Measurements from ENCODE around the gene TRPT1. TPM values are rescaled to one million over a fixed set of nuclear protein-coding genes. Genes with fewer than 3 reads are reported as not detected.
A peak's percentile ranks its signal among the peaks of the same experiment; 100 is the strongest.
"Not testable (repeated sequence)": the region's sequence is repeated elsewhere in the genome, so short reads cannot be mapped to it uniquely, and the experiment has no call there.

The TRPT1 gene
- total and polyA plus RNA-seq, 9 of the 15 experiments (the other 6 are each of a cell fraction or from before 2014, with no cell fraction given): 4.6 to 41.7 (median 23.1) TPM

DNA sequence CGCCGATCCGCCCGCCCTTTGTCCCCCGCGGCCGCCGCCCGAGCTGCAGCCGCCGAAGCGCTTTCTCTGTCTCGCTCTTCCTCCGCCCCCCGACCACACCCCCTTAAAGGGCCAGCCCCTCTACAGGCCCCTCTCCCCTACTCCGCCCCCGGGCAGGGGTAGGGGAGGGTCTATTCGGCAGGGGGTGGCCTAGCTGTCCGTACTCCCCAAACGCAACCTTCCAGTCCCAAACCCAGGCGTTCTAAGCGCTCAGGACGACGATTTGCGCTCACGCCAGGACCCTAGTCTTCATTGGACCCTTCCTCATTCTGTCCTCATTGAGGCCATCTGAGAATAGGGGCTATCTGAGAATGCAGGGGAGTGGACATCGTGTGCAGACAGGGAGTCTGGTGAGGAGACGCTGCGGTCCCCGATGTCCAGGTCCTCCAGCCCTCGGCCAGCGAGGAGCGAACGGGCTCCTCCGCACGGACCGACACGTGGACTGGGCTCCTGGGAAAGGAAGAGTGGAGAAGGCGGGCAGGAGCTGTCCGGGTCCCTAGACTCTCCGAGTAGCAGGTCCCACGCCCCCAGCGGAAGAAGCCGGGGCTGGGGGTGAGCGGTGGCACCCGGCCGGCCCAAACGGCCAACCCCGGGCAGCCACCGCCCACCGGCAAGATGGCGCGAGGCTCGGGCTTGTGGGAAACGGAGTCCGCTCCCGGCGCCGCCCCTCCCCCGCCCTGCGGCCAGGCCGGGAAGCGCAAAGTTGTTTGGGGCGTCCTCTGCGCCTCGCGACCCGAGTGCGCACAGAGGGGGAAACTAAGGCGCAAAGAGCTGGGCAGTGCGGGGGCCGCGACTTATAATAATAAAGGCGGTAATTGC lies 21.1 kb upstream of the TRPT1 start, which contains the start of gene PPP1R14B (continued):
- no peak for TF ChIP-seq POU5F1 (IDR thresholded peaks at IDR 0.05; ENCODE audit: borderline replicate concordance, low read depth, low read length, partially characterized antibody)
- peak; percentile 67; the same call in 1 of the 2 replicates for TF ChIP-seq HDAC2 (IDR thresholded peaks at IDR 0.05)
- TF ChIP-seq, protein P1, sequence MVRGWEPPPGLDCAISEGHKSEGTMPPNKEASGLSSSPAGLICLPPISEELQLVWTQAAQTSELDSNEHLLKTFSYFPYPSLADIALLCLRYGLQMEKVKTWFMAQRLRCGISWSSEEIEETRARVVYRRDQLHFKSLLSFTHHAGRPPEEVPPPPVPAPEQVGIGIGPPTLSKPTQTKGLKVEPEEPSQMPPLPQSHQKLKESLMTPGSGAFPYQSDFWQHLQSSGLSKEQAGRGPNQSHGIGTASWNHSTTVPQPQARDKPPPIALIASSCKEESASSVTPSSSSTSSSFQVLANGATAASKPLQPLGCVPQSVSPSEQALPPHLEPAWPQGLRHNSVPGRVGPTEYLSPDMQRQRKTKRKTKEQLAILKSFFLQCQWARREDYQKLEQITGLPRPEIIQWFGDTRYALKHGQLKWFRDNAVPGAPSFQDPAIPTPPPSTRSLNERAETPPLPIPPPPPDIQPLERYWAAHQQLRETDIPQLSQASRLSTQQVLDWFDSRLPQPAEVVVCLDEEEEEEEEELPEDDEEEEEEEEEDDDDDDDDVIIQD (CRISPR knock-in tag; IDR thresholded peaks at IDR 0.05): 0 out of 2 replicates have a peak, but pooled peaks have one; percentile 42
- TF ChIP-seq ATF1 (CRISPR knock-in tag; IDR thresholded peaks at IDR 0.05): no peak
- peak; percentile 62 for TF ChIP-seq ATF1 (tag; IDR thresholded peaks at IDR 0.05)
- no peak for TF ChIP-seq CREB1 (IDR thresholded peaks at IDR 0.05)
- TF ChIP-seq CREB1 (CRISPR knock-in tag; IDR thresholded peaks at IDR 0.05): peak; percentile 60; the same call in 1 of the 2 replicates

DNA sequence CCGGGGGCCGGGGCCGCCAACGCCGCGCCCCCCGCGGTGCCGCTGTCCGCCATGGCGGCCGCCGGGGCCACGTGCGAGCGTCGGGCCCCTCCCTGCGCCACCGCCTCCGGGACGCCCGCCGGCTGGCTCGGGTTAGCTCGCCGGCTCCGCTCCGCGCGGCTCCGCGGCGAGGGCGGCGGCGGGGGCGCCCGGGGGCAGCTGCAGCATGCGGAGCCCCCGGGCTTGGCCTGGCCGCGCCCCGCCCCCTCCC lies 20.6 kb upstream of the TRPT1 start:
- POLR2A ChIA-PET: interaction anchor here (0.7 to 7.8 kb wide), 8 partner anchors 11 to 1875 kb away, joined by 3 to 58 read pairs (median 6); partner anchors contain the start of genes STIP1 and VEGFB
- in situ Hi-C loops (cut with MboI); BruUV-seq (replicated peaks); H4K20me1 ChIP-seq (replicated peaks; ENCODE audit: control insufficient read depth, insufficient read depth, low read length); H3K27me3 ChIP-seq (ENCODE audit: control insufficient read depth in 2 of 2, insufficient read depth in 2 of 2, low read length in 2 of 2); H2AFZ ChIP-seq (ENCODE audit: low read depth, low read length); H3K9me3 ChIP-seq (replicated peaks; ENCODE audit: control insufficient read depth, insufficient read depth, low read depth, low read length); FAIRE-seq; H3K4me2 ChIP-seq (ENCODE audit: insufficient read depth, low read length); ATAC-seq; H3K9me1 ChIP-seq (ENCODE audit: control insufficient read depth, insufficient read depth, low read length); CTCF ChIA-PET (ENCODE audit: low intra/inter-chr PET ratio); DNase-seq (ENCODE audit: extremely low read depth in 1 of 4, low spot score in 3 of 4): not testable (repeated sequence)
- WGBS (ENCODE audit: insufficient coverage, low coverage, missing lambda C conversion rate): 0% methylated on average over 15 of the region's 43 CpGs
- peak overlapping the region; percentile 98; the same call in 2 of the 3 replicates for H3K27ac ChIP-seq (ENCODE audit: extremely low read depth, low read depth, low read length)
- peak overlapping the region; percentile 98 for H3K4me3 ChIP-seq
- intact Hi-C loops (cut with micrococcal nuclease): loop anchor here (2.0 to 10.0 kb wide), 3 partner anchors 22 to 58 kb away; partner anchors contain the start of genes CATSPERZ, ESRRA and FERMT3
- H3K36me3 ChIP-seq (ENCODE audit: control insufficient read depth, insufficient read depth, low read length): peaks cover 37% of the 10 kb centered on the region
- H3K4me1 ChIP-seq (replicated peaks in 1 of 2; ENCODE audit: control insufficient read depth in 2 of 2, insufficient read depth in 2 of 2, low read length in 2 of 2): peaks cover 41 to 92% of the 10 kb centered on the region in 2 experiments
- peaks cover 50% of the 10 kb centered on the region for H3K79me2 ChIP-seq (ENCODE audit: control insufficient read depth, insufficient read depth, low read length)
- H3K9ac ChIP-seq (ENCODE audit: insufficient read depth in 1 of 2, low read depth in 2 of 2, low read length in 2 of 2): peak overlapping the region; percentile 95 to 98; a peak in 3 of 4 replicates
- peak; percentile 89 for TF ChIP-seq ZNF436 (CRISPR knock-in tag; IDR thresholded peaks at IDR 0.05)
- TF ChIP-seq NONO (IDR thresholded peaks at IDR 0.05; ENCODE audit: low read depth in 2 of 2, low read length in 1 of 2): peak in 1 of 2 experiments; percentile 55; a peak in 1 of 4 replicates
- peak; percentile 26 for TF ChIP-seq CCNT2 (IDR thresholded peaks at IDR 0.05; ENCODE audit: borderline replicate concordance, extremely low read depth, insufficient read length, low read depth, low read length)
- TF ChIP-seq, protein P2, sequence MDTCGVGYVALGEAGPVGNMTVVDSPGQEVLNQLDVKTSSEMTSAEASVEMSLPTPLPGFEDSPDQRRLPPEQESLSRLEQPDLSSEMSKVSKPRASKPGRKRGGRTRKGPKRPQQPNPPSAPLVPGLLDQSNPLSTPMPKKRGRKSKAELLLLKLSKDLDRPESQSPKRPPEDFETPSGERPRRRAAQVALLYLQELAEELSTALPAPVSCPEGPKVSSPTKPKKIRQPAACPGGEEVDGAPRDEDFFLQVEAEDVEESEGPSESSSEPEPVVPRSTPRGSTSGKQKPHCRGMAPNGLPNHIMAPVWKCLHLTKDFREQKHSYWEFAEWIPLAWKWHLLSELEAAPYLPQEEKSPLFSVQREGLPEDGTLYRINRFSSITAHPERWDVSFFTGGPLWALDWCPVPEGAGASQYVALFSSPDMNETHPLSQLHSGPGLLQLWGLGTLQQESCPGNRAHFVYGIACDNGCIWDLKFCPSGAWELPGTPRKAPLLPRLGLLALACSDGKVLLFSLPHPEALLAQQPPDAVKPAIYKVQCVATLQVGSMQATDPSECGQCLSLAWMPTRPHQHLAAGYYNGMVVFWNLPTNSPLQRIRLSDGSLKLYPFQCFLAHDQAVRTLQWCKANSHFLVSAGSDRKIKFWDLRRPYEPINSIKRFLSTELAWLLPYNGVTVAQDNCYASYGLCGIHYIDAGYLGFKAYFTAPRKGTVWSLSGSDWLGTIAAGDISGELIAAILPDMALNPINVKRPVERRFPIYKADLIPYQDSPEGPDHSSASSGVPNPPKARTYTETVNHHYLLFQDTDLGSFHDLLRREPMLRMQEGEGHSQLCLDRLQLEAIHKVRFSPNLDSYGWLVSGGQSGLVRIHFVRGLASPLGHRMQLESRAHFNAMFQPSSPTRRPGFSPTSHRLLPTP (IDR thresholded peaks at IDR 0.05; ENCODE audit: borderline replicate concordance, extremely low read depth, insufficient read length): peak; percentile 34
- peak in 2 of 3 experiments; percentile 78 to 80 for TF ChIP-seq YY1 (IDR thresholded peaks at IDR 0.05; ENCODE audit: borderline replicate concordance in 1 of 3, control insufficient read depth in 1 of 3, extremely low read depth in 1 of 3, insufficient read depth in 3 of 3, insufficient read length in 1 of 3, insufficient replicate concordance in 2 of 3, low read depth in 1 of 3, low read length in 2 of 3)
- peak in 1 of 2 experiments; percentile 37; a peak in 1 of 4 replicates for TF ChIP-seq SIN3A (IDR thresholded peaks at IDR 0.05; ENCODE audit: borderline replicate concordance in 2 of 2, control insufficient read depth in 1 of 2, low read depth in 2 of 2, low read length in 2 of 2)
- peak; percentile 66 for TF ChIP-seq CXXC5 (CRISPR knock-in tag; IDR thresholded peaks at IDR 0.05)
